AG04449 (cell line): ENCODE measurements around the gene CD68.

Source experiments
- CTCF ChIA-PET: fragments of 350-600 bp; formaldehyde crosslinking; extraction: SDS; loops from one replicate; lab custom pipeline; 2021; ENCODE audit warnings: antibody characterized with exemption; lab: Yijun Ruan, JAX
- POLR2A ChIA-PET: fragments of 400-600, 350-600 bp; formaldehyde crosslinking; extraction: SDS; loops from one replicate; lab custom pipeline; 2020; ENCODE audit warnings: antibody characterized with exemption, inconsistent platforms; lab: Yijun Ruan, JAX
- DNase-seq: peaks from one replicate; pipeline ENCODE4 v3.0.0-alpha.2; 2010; ENCODE audit warnings: low read depth, low spot score
- H3K4me3 ChIP-seq: 2 replicates; pipeline ENCODE4 v1.5.1; 2011; ENCODE audit warnings: low read depth, mild to moderate bottlenecking, control low read depth, low read length
- CTCF ChIP-seq: IDR thresholded peaks from one replicate; pipeline ENCODE4 v1.5.1; 2011; ENCODE audit warnings: mild to moderate bottlenecking, moderate library complexity, low read length, control low read depth, inconsistent platforms; ENCODE audit not compliant: insufficient read depth; ENCODE audit errors: missing control alignments

The CD68 gene

DNA sequence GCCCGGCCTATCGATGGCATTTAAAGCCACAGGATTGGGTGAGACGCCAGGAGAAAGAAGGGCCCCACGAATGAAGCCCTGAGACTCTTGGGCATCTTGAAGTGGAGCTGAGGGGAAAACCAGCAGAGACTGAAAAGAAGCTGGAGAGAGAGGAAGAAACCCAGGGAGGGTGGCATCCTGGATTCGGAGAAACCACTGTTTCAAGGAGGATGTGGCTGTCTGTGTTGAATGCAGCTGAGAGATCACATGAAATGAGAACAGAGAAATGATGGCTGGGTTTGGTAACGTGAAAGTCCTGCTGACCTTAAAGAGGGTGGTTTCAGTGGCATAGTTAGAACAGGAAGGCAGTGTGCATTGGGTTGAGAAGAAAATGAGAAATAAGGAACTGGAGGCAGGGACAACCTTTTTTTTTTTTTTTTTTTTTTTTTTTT lies 26.8 kb upstream of the CD68 start:
- H3K4me3 ChIP-seq = no peak overlapping the region
- TF ChIP-seq CTCF = no peak
- CTCF ChIA-PET = interaction anchor here (1.0 to 13.4 kb wide), 5 partner anchors 8 to 38 kb away, joined by 3 to 115 read pairs (median 4); partner anchors contain the start of gene SENP3
- POLR2A ChIA-PET = no interaction called here
- no peak for DNase-seq

DNA sequence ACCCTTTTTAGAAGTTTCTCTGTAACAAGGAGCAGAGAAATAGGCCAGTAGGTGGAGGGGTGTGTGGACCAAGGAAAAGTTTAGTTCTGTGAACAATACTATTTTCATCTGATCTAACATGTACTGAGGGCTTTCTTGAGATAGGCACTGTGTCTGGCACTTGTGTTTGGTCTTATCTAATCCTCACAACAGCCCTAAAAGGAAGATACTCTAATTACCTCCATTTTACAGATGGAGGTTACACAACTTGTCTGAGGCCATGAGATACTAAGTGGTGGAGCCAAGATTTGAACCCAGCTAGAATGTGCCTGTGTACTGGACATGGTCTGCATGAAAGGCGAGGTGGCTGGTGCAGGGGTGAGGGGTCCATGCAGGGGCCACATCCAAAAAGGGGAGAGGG lies 26.1 kb upstream of the CD68 start:
- ChIA-PET POLR2A (no interaction called here), CTCF (interaction anchor here (1.4 to 13.4 kb wide), 2 partner anchors 35 to 39 kb away, joined by 3 to 77 read pairs; no protein-coding TSS in a partner anchor)
- no peak for DNase-seq
- no peak for TF ChIP-seq CTCF
- no peak overlapping the region for H3K4me3 ChIP-seq

DNA sequence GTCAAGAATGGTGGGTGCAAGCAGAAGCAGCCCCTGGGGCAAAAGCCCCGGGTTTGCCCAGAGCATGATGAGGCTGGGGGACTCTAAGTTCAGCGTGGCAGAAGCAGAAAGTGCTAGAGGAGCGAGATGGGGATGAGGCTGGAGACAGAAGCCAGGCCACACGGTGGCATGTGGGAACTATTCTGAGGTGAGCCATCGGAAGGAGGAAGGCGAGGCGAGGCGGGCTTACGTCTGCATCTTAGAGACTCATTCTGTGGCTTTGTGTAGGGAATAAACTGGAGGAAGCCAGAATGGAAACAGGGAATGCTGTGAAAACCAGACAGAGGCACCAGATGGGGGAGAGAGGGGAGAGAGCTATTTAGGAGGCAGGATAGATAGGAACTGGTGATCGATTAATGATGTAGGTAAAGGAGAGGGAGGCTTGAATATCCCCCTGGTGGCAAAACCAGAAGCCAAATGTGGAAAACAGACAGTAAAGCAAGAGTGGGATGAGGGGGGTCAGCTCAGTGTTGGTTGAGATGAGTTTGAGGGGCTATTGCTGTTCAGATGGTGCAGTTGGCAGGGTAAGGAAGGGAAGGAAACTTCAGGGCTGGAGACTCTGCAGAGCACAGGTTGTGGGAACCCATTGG lies 24.0 kb upstream of the CD68 start:
- no peak for TF ChIP-seq CTCF
- POLR2A ChIA-PET = interaction anchor here (0.6 kb wide), 1 partner anchor 69 kb away, joined by 3 read pairs; no protein-coding TSS in a partner anchor
- H3K4me3 ChIP-seq = no peak overlapping the region
- CTCF ChIA-PET = interaction anchor here (1.2 to 4.4 kb wide), 3 partner anchors 21 to 47 kb away, joined by 3 to 32 read pairs (median 3); no protein-coding TSS in a partner anchor
- DNase-seq = no peak

DNA sequence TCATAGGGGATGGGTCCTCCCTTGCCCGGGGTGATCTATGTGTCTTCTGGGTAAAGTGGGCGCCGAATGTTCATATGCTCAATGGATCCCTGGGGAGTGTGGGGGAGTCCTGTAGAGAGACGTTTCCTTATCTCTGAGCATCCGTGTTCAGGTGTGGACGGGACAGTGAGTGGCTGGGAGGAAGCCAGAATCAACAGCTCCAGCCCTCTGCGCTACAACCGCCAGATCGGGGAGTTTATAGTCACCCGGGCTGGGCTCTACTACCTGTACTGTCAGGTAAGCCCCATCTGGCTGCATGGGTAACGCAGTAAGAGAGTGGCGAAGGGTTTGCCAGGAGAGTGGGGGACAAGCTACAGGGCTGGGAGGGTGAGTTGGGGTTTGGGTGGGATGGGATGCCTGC lies 22.8 kb upstream of the CD68 start:
- no peak for DNase-seq
- no peak overlapping the region for H3K4me3 ChIP-seq
- no peak for TF ChIP-seq CTCF
- POLR2A ChIA-PET = no interaction called here
- CTCF ChIA-PET = interaction anchor here (1.0 to 4.4 kb wide), 3 partner anchors 42 to 510 kb away, joined by 3 to 32 read pairs (median 3); no protein-coding TSS in a partner anchor

- ChIA-PET CTCF (interaction anchor here (0.7 to 4.4 kb wide), 9 partner anchors 9 to 511 kb away, joined by 3 to 32 read pairs (median 3); partner anchors contain the start of gene TP53), POLR2A (interaction anchor here (0.6 kb wide), 1 partner anchor 164 kb away, joined by 3 read pairs; no protein-coding TSS in a partner anchor)
- TF ChIP-seq CTCF = no peak
- H3K4me3 ChIP-seq = no peak overlapping the region
- no peak for DNase-seq
Observed at GRCh38 chr17:7557147-7557764, 22.2 kb upstream of the CD68 start.
